ENCODE measurements around the gene DLGAP1.
"Not testable (repeated sequence)": the region's sequence is repeated elsewhere in the genome, so short reads cannot be mapped to it uniquely, and the experiment has no call there.

Gene DLGAP1

GRCh38 chr18:4384932-4385331, 70.2 kb downstream of the DLGAP1 start:
- no peak for DNase-seq

- no peak for DNase-seq
Observed at GRCh38 chr18:4374564-4374963, 80.5 kb downstream of the DLGAP1 start.

- no peak for DNase-seq
Observed at GRCh38 chr18:4369705-4370104, 85.4 kb downstream of the DLGAP1 start.

GRCh38 chr18:4360221-4360715, 94.8 kb downstream of the DLGAP1 start:
- no peak for DNase-seq

- no peak for DNase-seq
Observed at GRCh38 chr18:4358618-4359017, 96.5 kb downstream of the DLGAP1 start.

GRCh38 chr18:4357579-4357978, 97.5 kb downstream of the DLGAP1 start:
- no peak for DNase-seq

- DNase-seq: no peak
Observed at GRCh38 chr18:4356929-4357328, 98.2 kb downstream of the DLGAP1 start.

- no peak for DNase-seq
Observed at GRCh38 chr18:4353853-4354418, 101.2 kb downstream of the DLGAP1 start.

GRCh38 chr18:4352746-4353551, 102.2 kb downstream of the DLGAP1 start:
- no peak for DNase-seq

GRCh38 chr18:4351005-4351404, 104.1 kb downstream of the DLGAP1 start:
- DNase-seq: no peak

- no peak for DNase-seq
Observed at GRCh38 chr18:4335386-4335785, 119.7 kb downstream of the DLGAP1 start.

- no peak for DNase-seq
Observed at GRCh38 chr18:4333043-4333442, 122.1 kb downstream of the DLGAP1 start.

- DNase-seq: no peak
Observed at GRCh38 chr18:4319738-4320677, 135.1 kb downstream of the DLGAP1 start.

- DNase-seq: no peak
Observed at GRCh38 chr18:4318311-4318710, 136.8 kb downstream of the DLGAP1 start.

- not testable (repeated sequence) for DNase-seq
Observed at GRCh38 chr18:4311945-4312344, 143.2 kb downstream of the DLGAP1 start.

- DNase-seq: no peak
Observed at GRCh38 chr18:4311136-4311535, 144.0 kb downstream of the DLGAP1 start.

- no peak for DNase-seq
Observed at GRCh38 chr18:4309227-4309626, 145.9 kb downstream of the DLGAP1 start.

GRCh38 chr18:4308576-4308975, 146.5 kb downstream of the DLGAP1 start:
- no peak for DNase-seq

- DNase-seq: no peak
Observed at GRCh38 chr18:4299395-4299794, 155.7 kb downstream of the DLGAP1 start.

GRCh38 chr18:4293337-4293736, 161.8 kb downstream of the DLGAP1 start:
- DNase-seq: no peak

- DNase-seq: no peak
Observed at GRCh38 chr18:4292696-4293095, 162.4 kb downstream of the DLGAP1 start.

GRCh38 chr18:4287340-4287739, 167.8 kb downstream of the DLGAP1 start:
- DNase-seq: not testable (repeated sequence)

GRCh38 chr18:4286256-4286655, 168.9 kb downstream of the DLGAP1 start:
- no peak for DNase-seq

Data from NCI-H226 (cell line).